Liver (tissue), 9 donors: ENCODE results near the gene PSPC1. TPM values are rescaled to one million over a fixed set of nuclear protein-coding genes. Genes with fewer than 3 reads are reported as not detected.

Source experiments
- DNase-seq: peaks from one replicate; pipeline ENCODE4 v3.0.0-alpha.2; 2017; ENCODE audit warnings: low spot score
- H3K27ac ChIP-seq, 2 donors: one replicate each; pipeline ENCODE4 v1.7.0; 2013; ENCODE audit warnings: inconsistent platforms in 2 of 2, low read length in 2 of 2, control low read depth in 1 of 2, low read depth in 1 of 2, mild to moderate bottlenecking in 1 of 2
- H3K27me3 ChIP-seq, 4 donors: one replicate each; pipeline versions ENCODE4 v1.6.1 to v1.7.0; 2013; ENCODE audit warnings: low read length in 3 of 4, inconsistent platforms in 1 of 4, mild to moderate bottlenecking in 1 of 4, moderate library complexity in 1 of 4; ENCODE audit not compliant: control insufficient read depth in 4 of 4, insufficient read depth in 4 of 4
- H3K36me3 ChIP-seq, 4 donors: one replicate each; pipeline versions ENCODE4 v1.6.1 to v1.7.0; 2013; ENCODE audit warnings: low read length in 3 of 4, mild to moderate bottlenecking in 3 of 4, low read depth in 1 of 4, moderate library complexity in 1 of 4; ENCODE audit not compliant: control insufficient read depth in 4 of 4, insufficient read depth in 3 of 4
- H3K4me1 ChIP-seq, 4 donors: one replicate each; pipeline versions ENCODE4 v1.6.1 to v1.7.0; 2013; ENCODE audit warnings: low read length in 3 of 4, mild to moderate bottlenecking in 3 of 4, moderate library complexity in 1 of 4; ENCODE audit not compliant: control insufficient read depth in 4 of 4, insufficient read depth in 4 of 4
- H3K4me3 ChIP-seq, 3 donors: one replicate each; pipeline versions ENCODE4 v1.6.1 to v1.7.0; 2013; ENCODE audit warnings: low read length in 3 of 3, control low read depth in 1 of 3, low read depth in 1 of 3, mild to moderate bottlenecking in 1 of 3
- H3K9ac ChIP-seq, 2 donors: one replicate each; pipeline ENCODE4 v1.7.0; 2013; ENCODE audit warnings: low read length in 2 of 2, mild to moderate bottlenecking in 2 of 2, moderate library complexity in 2 of 2, control low read depth in 1 of 2, low read depth in 1 of 2
- H3K9me3 ChIP-seq, 4 donors: one replicate each; pipeline versions ENCODE4 v1.6.1 to v1.7.0; 2013; ENCODE audit warnings: low read length in 3 of 4; ENCODE audit not compliant: control insufficient read depth in 4 of 4
- EGR1 ChIP-seq, 2 donors: IDR thresholded peaks; 2 replicates each; pipeline ENCODE4 v1.6.1; 2016 to 2018; ENCODE audit warnings: antibody characterized with exemption in 2 of 2, low read depth in 2 of 2
- FOXA1 ChIP-seq: IDR thresholded peaks from 2 replicates; pipeline ENCODE4 v1.6.1; 2016; ENCODE audit warnings: antibody characterized with exemption
- FOXA2 ChIP-seq: IDR thresholded peaks from 2 replicates; pipeline ENCODE4 v1.6.1; 2016; ENCODE audit warnings: antibody characterized with exemption
- GABPA ChIP-seq, 2 donors: IDR thresholded peaks in 1 of 2; conservative IDR thresholded peaks in 1 of 2; 2 replicates each; pipeline ENCODE4 v1.6.1; 2016; ENCODE audit warnings: antibody characterized with exemption in 2 of 2, mild to moderate bottlenecking in 1 of 2, moderate library complexity in 1 of 2
- HNF4A ChIP-seq, 2 donors: conservative IDR thresholded peaks; 2 replicates each; pipeline ENCODE4 v1.6.1; 2016; ENCODE audit warnings: antibody characterized with exemption in 2 of 2, mild to moderate bottlenecking in 2 of 2
- HNF4G ChIP-seq: IDR thresholded peaks from 2 replicates; pipeline ENCODE4 v1.6.1; 2016; ENCODE audit warnings: antibody characterized with exemption
- RAD21 ChIP-seq, 2 donors: IDR thresholded peaks; 2 replicates each; pipeline ENCODE4 v1.6.1; 2016; ENCODE audit warnings: antibody characterized with exemption in 2 of 2, mild to moderate bottlenecking in 2 of 2
- YY1 ChIP-seq: IDR thresholded peaks from 2 replicates; pipeline ENCODE4 v1.6.1; 2016; ENCODE audit warnings: antibody characterized with exemption, mild to moderate bottlenecking
- WGBS: extraction: QIAGEN DNeasy Blood & Tissue Kit; methylation state at CpG from one replicate; pipeline ENCODE4 v1.1.7; 2013; 5-methylcytosine and 5-hydroxymethylcytosine counted together
- polyA plus RNA-seq, 2 donors: library from polyadenylated mRNA; stranded (reverse) in 1 of 2; unstranded in 1 of 2; fragments of 200-250 nt in 1 of 2; fragments of >200 nt in 1 of 2; fragmentation: Nextera tagmentation in 1 of 2; extraction: Ambion mirVana in 1 of 2; gene quantifications; one replicate each; pipeline versions ENCODE4 v1.2.1 to v1.2.3, GENCODE V29; 2013 to 2015
- total RNA-seq, 2 donors: library from RNA; depleted of rRNA; stranded (reverse); fragments of >200 nt; gene quantifications; one replicate each; pipeline ENCODE4 v1.2.3, GENCODE V29; 2014
- TF ChIP-seq, protein P1 (sequence below): fragments of 150-350 bp; IDR thresholded peaks from 2 replicates; pipeline ENCODE4 v1.5.1; 2017; ENCODE audit warnings: improper control_type of control experiment, low read depth, low read length; ENCODE audit not compliant: missing input control
- TF ChIP-seq, protein P2 (sequence below): IDR thresholded peaks from 2 replicates; pipeline ENCODE4 v1.6.1; 2016; ENCODE audit warnings: antibody characterized with exemption
- TF ChIP-seq, protein P3 (sequence below): IDR thresholded peaks from 2 replicates; pipeline ENCODE4 v1.6.1; 2016; ENCODE audit warnings: antibody characterized with exemption, mild to moderate bottlenecking
- TF ChIP-seq, protein P4 (sequence below): IDR thresholded peaks from 2 replicates; pipeline ENCODE4 v1.6.1; 2016; ENCODE audit warnings: antibody characterized with exemption
- donor health status: healthy.
- donor health status: healthy.
- donor health status: healthy.
- donor health status: healthy.
- donor health status: healthy.

The PSPC1 gene
- total and polyA plus RNA-seq, 4 donors, result 7.8 to 38.2 (median 20.1) TPM

DNA sequence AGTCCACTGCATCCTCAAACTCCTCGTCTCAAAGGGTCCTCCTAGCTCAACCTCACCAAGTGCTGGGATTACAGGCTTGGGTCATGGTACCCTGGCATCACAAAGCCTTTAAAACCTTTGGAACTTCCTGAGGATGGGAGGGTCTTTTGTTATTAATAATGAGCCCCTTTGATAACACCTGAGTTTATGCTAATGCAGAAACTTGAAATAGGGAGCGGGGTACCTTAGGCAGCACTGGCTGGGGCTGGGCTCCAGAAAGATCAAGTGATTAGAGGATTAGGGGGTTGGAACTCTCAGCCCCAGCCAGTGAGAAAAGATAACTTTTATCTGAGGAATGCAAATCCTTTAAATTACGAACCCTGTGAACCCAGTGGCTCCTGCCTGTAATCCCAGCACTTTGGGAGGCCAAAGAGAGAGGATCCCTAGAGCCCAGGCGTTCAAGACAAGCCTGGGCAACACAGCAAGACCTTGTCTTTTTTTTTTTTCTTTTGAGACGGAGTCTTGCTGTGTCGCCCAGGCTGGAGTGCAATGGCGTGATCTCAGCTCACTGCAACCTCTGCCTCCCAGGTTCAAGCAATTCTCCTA, 9.3 kb upstream of the PSPC1 start (continued):
- TF ChIP-seq, protein P1, sequence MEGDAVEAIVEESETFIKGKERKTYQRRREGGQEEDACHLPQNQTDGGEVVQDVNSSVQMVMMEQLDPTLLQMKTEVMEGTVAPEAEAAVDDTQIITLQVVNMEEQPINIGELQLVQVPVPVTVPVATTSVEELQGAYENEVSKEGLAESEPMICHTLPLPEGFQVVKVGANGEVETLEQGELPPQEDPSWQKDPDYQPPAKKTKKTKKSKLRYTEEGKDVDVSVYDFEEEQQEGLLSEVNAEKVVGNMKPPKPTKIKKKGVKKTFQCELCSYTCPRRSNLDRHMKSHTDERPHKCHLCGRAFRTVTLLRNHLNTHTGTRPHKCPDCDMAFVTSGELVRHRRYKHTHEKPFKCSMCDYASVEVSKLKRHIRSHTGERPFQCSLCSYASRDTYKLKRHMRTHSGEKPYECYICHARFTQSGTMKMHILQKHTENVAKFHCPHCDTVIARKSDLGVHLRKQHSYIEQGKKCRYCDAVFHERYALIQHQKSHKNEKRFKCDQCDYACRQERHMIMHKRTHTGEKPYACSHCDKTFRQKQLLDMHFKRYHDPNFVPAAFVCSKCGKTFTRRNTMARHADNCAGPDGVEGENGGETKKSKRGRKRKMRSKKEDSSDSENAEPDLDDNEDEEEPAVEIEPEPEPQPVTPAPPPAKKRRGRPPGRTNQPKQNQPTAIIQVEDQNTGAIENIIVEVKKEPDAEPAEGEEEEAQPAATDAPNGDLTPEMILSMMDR, result no peak
- no peak for TF ChIP-seq HNF4G

DNA sequence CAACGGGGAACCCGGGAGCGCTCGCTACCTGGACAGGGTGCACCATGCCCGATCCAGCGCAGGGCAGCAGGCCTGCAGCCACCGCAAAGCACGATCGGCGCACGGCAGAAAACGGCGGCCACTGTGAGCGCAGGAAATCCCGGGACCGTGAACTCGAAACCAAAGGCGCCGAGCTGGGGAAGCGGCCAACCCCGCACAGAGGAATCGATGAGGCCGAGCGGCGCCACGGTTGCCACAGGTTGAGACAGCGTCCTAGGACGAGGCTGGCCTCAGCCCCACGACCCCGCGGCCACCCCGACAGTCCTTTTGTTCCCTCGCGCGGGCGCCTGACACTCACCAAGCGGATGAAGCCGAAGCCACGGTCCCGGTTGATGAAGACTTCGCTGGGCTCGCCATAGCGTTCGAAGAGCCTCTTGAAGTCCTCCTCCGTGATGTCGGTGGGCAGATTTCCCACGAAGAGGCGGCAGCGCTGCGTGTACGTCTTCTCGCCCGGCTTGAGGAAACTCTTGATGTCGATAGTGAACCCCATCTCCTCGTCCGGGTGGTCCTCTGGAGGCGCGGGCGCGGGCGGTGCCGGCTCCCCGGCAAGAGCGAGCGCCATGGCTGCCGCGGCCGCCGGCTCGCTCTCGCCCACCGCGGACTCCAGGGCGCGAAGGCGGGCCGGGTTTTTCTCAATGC, 557 bp downstream of the PSPC1 start:
- H3K27ac ChIP-seq, result peak overlapping the region; percentile 92 to 95
- H3K4me3 ChIP-seq, result peak overlapping the region; percentile 80 to 95 (median 91)
- H3K9ac ChIP-seq, result peak overlapping the region; percentile 82 to 98
- no peaks in the 10 kb centered on the region for H3K9me3 ChIP-seq
- H3K4me1 ChIP-seq, result peaks cover 0 to 5% (median 1%) of the 10 kb centered on the region in 4 donors
- peak; percentile 72 for DNase-seq
- H3K36me3 ChIP-seq, result peaks cover 0 to 2% (median 0%) of the 10 kb centered on the region in 4 donors
- under 1% methylated on average over 77 of the region's 77 CpGs for WGBS
- TF ChIP-seq RAD21 (IDR thresholded peaks at IDR 0.05) (peak in 1 of 2 donors; percentile 40), FOXA2 (no peak)
- TF ChIP-seq, protein P1, result peak; percentile 1
- H3K27me3 ChIP-seq, result no peaks in the 10 kb centered on the region

DNA sequence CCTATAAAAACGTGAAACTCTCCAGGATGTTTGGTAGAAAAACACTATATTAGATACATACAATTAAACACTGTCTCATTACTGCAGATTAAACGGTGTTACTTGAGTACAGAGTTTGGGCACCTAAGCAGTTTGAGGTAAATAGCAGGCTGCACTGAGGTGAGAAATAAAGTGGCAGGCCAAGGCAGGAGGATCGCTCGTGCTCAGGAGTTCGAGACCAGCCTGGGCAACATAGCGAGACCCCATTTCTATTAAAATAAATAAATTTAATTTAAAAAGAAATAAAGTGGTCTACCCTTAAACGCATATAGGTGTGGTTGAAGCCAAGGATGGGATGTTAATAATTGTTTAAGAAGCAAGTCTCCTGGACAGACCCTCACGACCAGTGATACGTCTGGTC, 1.2 kb downstream of the PSPC1 start:
- WGBS, result 15% methylated on average over 9 of the region's 9 CpGs

More for the DNA sequence above, 1.2 kb downstream of the PSPC1 start:
- peaks cover 0 to 5% (median 1%) of the 10 kb centered on the region in 4 donors for H3K4me1 ChIP-seq
- peak overlapping the region; percentile 80 to 95 (median 91) for H3K4me3 ChIP-seq
- no peaks in the 10 kb centered on the region for H3K9me3 ChIP-seq
- peaks cover 0 to 2% (median 0%) of the 10 kb centered on the region in 4 donors for H3K36me3 ChIP-seq
- peak overlapping the region; percentile 82 to 98 for H3K9ac ChIP-seq
- H3K27me3 ChIP-seq, result no peaks in the 10 kb centered on the region
- no peak for DNase-seq
- TF ChIP-seq, protein P2, sequence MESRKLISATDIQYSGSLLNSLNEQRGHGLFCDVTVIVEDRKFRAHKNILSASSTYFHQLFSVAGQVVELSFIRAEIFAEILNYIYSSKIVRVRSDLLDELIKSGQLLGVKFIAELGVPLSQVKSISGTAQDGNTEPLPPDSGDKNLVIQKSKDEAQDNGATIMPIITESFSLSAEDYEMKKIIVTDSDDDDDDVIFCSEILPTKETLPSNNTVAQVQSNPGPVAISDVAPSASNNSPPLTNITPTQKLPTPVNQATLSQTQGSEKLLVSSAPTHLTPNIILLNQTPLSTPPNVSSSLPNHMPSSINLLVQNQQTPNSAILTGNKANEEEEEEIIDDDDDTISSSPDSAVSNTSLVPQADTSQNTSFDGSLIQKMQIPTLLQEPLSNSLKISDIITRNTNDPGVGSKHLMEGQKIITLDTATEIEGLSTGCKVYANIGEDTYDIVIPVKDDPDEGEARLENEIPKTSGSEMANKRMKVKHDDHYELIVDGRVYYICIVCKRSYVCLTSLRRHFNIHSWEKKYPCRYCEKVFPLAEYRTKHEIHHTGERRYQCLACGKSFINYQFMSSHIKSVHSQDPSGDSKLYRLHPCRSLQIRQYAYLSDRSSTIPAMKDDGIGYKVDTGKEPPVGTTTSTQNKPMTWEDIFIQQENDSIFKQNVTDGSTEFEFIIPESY, result no peak
- no peak for TF ChIP-seq YY1
- TF ChIP-seq, protein P1, result no peak
- TF ChIP-seq, protein P3, sequence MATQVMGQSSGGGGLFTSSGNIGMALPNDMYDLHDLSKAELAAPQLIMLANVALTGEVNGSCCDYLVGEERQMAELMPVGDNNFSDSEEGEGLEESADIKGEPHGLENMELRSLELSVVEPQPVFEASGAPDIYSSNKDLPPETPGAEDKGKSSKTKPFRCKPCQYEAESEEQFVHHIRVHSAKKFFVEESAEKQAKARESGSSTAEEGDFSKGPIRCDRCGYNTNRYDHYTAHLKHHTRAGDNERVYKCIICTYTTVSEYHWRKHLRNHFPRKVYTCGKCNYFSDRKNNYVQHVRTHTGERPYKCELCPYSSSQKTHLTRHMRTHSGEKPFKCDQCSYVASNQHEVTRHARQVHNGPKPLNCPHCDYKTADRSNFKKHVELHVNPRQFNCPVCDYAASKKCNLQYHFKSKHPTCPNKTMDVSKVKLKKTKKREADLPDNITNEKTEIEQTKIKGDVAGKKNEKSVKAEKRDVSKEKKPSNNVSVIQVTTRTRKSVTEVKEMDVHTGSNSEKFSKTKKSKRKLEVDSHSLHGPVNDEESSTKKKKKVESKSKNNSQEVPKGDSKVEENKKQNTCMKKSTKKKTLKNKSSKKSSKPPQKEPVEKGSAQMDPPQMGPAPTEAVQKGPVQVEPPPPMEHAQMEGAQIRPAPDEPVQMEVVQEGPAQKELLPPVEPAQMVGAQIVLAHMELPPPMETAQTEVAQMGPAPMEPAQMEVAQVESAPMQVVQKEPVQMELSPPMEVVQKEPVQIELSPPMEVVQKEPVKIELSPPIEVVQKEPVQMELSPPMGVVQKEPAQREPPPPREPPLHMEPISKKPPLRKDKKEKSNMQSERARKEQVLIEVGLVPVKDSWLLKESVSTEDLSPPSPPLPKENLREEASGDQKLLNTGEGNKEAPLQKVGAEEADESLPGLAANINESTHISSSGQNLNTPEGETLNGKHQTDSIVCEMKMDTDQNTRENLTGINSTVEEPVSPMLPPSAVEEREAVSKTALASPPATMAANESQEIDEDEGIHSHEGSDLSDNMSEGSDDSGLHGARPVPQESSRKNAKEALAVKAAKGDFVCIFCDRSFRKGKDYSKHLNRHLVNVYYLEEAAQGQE, result no peak
- no peak for TF ChIP-seq RAD21 (IDR thresholded peaks at IDR 0.05)
- no peak for TF ChIP-seq HNF4A (conservative IDR thresholded peaks at IDR 0.05)
- TF ChIP-seq, protein P4, sequence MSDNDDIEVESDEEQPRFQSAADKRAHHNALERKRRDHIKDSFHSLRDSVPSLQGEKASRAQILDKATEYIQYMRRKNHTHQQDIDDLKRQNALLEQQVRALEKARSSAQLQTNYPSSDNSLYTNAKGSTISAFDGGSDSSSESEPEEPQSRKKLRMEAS, result no peak
- no peak for TF ChIP-seq EGR1 (IDR thresholded peaks at IDR 0.05; ENCODE audit: low read depth in 2 of 2)
- no peak for TF ChIP-seq GABPA (IDR thresholded peaks at IDR 0.05 in 1 of 2, conservative IDR thresholded peaks at IDR 0.05 in 1 of 2)
- TF ChIP-seq FOXA2, result no peak
- no peak for TF ChIP-seq FOXA1
- peak overlapping the region; percentile 92 to 95 for H3K27ac ChIP-seq
